ENCODE results near the gene KCNIP1. TPM values are rescaled to one million over a fixed set of nuclear protein-coding genes. Genes with fewer than 3 reads are reported as not detected.

KCNIP1 gene
- total RNA-seq, 3 donors from 2014 or later (not counting 1 experiment from before 2014, with no cell fraction given) = not detected

DNA sequence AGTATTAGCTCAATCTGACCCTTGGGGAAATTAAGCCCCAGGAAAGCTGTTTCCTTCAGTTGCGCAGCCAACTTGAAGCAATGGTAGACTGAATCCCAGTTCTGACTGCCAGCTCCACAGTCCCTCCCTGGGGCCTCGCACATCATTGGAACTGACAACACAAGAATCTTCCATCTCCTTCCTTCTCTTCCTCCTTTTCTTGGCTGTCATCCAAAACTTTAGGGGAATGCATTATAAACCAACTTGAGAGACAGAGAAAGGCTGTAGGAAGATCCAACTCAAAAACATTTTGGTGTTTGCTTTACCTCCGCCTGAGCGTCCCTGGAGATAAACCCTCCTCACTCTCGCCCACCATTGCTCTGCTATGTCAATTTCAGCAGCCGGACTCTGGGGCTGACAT, 16.6 kb downstream of the KCNIP1 start:
- no peaks in the 10 kb centered on the region for H3K4me1 ChIP-seq (ENCODE audit: control insufficient read depth, insufficient read depth, low read length)

DNA sequence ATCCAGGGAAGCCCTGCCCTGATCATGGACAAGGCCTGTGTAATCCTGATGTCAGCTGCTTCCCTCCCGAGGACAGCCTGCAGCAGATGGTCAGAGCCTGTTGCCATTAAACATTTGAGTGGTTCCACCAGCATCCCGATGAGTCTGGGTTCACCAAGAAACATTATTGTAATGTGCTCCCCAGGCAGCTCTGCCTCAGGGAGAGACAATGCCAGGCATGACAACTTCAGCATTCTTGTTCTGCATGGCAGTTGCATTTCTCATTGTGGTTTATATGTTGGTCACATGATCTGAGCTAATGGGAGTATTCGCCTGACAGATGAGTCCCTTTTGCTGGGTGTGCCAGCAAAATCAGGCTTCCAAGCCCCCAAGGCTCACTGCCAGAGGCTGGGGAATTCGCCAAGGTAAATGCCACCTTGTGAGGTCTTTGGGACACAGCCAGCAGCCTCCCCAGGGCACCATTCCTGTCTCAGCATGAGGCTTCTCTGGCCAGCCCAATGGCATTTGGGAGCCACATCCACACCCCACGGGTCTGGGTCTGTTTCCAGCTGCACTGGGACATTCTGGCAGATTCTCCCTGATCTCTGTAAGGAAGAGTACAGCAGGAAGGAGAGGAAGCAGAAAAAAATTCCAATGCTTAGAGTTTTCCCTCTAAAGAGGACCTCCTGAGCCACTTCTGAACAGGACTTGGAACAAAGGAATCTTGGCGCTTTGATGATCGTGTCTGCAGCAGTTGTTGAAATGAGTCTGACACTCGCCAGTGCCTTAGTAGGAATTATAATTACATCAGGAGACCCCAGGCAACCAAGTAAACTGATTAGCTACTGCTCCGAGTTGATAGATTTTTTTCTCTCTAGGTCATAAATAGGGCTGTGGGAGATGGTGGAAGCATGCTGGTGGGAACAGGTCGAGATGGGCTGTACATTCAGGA, 18.7 kb downstream of the KCNIP1 start:
- H3K27me3 Mint-ChIP-seq (ENCODE audit: low read depth in 2 of 2) = no peaks in the 10 kb centered on the region
- no peaks in the 10 kb centered on the region for H3K9me3 Mint-ChIP-seq
- H3K4me3 Mint-ChIP-seq = no peak overlapping the region
- no peak overlapping the region for H3K4me3 ChIP-seq (ENCODE audit: low read length)
- no peaks in the 10 kb centered on the region for H3K9me3 ChIP-seq (ENCODE audit: control insufficient read depth, insufficient read depth, low read length)
- no peaks in the 10 kb centered on the region for H3K36me3 Mint-ChIP-seq
- no peak overlapping the region for H3K27ac Mint-ChIP-seq
- 66% methylated on average over 10 of the region's 10 CpGs for WGBS (ENCODE audit: insufficient coverage)
- intact Hi-C loops (cut with micrococcal nuclease) = no loop called here
- no peaks in the 10 kb centered on the region for H3K4me1 Mint-ChIP-seq
- no peak overlapping the region for H3K27ac ChIP-seq (ENCODE audit: low read length)
- no peaks in the 10 kb centered on the region for H3K27me3 ChIP-seq (ENCODE audit: control insufficient read depth, insufficient read depth, low read length)
- DNase-seq (no peak), ATAC-seq (no peak)
- TF ChIP-seq, protein P1, sequence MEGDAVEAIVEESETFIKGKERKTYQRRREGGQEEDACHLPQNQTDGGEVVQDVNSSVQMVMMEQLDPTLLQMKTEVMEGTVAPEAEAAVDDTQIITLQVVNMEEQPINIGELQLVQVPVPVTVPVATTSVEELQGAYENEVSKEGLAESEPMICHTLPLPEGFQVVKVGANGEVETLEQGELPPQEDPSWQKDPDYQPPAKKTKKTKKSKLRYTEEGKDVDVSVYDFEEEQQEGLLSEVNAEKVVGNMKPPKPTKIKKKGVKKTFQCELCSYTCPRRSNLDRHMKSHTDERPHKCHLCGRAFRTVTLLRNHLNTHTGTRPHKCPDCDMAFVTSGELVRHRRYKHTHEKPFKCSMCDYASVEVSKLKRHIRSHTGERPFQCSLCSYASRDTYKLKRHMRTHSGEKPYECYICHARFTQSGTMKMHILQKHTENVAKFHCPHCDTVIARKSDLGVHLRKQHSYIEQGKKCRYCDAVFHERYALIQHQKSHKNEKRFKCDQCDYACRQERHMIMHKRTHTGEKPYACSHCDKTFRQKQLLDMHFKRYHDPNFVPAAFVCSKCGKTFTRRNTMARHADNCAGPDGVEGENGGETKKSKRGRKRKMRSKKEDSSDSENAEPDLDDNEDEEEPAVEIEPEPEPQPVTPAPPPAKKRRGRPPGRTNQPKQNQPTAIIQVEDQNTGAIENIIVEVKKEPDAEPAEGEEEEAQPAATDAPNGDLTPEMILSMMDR (IDR thresholded peaks at IDR 0.05) = no peak
- no peaks in the 10 kb centered on the region for H3K4me1 ChIP-seq (ENCODE audit: control insufficient read depth, insufficient read depth, low read length)
- H3K36me3 ChIP-seq (ENCODE audit: control insufficient read depth, insufficient read depth, low read length) = no peaks in the 10 kb centered on the region

More for the DNA sequence above, 16.6 kb downstream of the KCNIP1 start:
- Histone ChIP-seq H3K9me3 (ENCODE audit: control insufficient read depth, insufficient read depth, low read length) (no peaks in the 10 kb centered on the region), H3K4me3 (ENCODE audit: low read length) (no peak overlapping the region), H3K36me3 (ENCODE audit: control insufficient read depth, insufficient read depth, low read length) (no peaks in the 10 kb centered on the region), H3K27ac (ENCODE audit: low read length) (no peak overlapping the region), H3K27me3 (ENCODE audit: control insufficient read depth, insufficient read depth, low read length) (no peaks in the 10 kb centered on the region)
- Mint-ChIP-seq H3K4me1 (no peaks in the 10 kb centered on the region), H3K27ac (no peak overlapping the region), H3K27me3 (ENCODE audit: low read depth in 2 of 2) (no peaks in the 10 kb centered on the region), H3K36me3 (no peaks in the 10 kb centered on the region), H3K9me3 (no peaks in the 10 kb centered on the region), H3K4me3 (no peak overlapping the region)
- ATAC-seq (no peak), DNase-seq (no peak)
- 83% methylated on average over 6 of the region's 6 CpGs for WGBS (ENCODE audit: insufficient coverage)
- TF ChIP-seq, protein P1 (IDR thresholded peaks at IDR 0.05) = no peak
- intact Hi-C loops (cut with micrococcal nuclease) = no loop called here

DNA sequence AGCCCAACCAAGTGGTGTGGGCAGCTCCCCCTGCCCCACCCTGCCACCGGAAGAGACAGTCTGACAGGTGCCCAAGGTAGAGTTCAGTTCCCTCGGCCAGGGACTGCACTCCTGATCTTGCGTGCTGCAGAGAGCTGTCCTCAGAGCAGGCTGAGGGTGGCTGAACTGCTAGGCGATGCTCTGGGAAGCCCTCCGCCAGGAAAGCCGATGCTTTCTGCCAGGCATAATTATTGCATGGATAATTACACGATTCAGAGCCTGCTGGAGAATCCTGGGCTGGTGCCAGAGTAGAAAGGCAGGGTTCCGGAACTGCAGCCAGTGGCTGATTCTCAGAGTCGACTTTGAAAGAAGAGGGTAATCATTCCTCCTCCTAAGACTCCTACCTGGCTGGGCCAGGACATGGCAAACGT, 19.3 kb downstream of the KCNIP1 start:
- no peaks in the 10 kb centered on the region for H3K36me3 ChIP-seq (ENCODE audit: control insufficient read depth, insufficient read depth, low read length)
- Mint-ChIP-seq H3K27ac (no peak overlapping the region), H3K27me3 (ENCODE audit: low read depth in 2 of 2) (no peaks in the 10 kb centered on the region), H3K4me3 (no peak overlapping the region), H3K36me3 (no peaks in the 10 kb centered on the region), H3K4me1 (no peaks in the 10 kb centered on the region), H3K9me3 (no peaks in the 10 kb centered on the region)
- TF ChIP-seq, protein P1 (IDR thresholded peaks at IDR 0.05) = no peak
- no peaks in the 10 kb centered on the region for H3K27me3 ChIP-seq (ENCODE audit: control insufficient read depth, insufficient read depth, low read length)
- no peak overlapping the region for H3K4me3 ChIP-seq (ENCODE audit: low read length)
- ATAC-seq = no peak
- no peaks in the 10 kb centered on the region for H3K9me3 ChIP-seq (ENCODE audit: control insufficient read depth, insufficient read depth, low read length)
- DNase-seq = no peak
- WGBS (ENCODE audit: insufficient coverage) = 81% methylated on average over 10 of the region's 10 CpGs
- intact Hi-C loops (cut with micrococcal nuclease) = no loop called here
- no peaks in the 10 kb centered on the region for H3K4me1 ChIP-seq (ENCODE audit: control insufficient read depth, insufficient read depth, low read length)
- H3K27ac ChIP-seq (ENCODE audit: low read length) = no peak overlapping the region

Measured in natural killer cell (primary cell).